ENCODE measurements around the gene VASH1.

Gene VASH1

GRCh38 chr14:76832503-76832988 lies 71.3 kb downstream of the VASH1 start:
- DNase-seq (ENCODE audit: low read depth in 2 of 2): no peak
